Thymus (tissue), 11 donors: ENCODE results near the gene NTRK3. TPM values are rescaled to one million over a fixed set of nuclear protein-coding genes. Genes with fewer than 3 reads are reported as not detected.

Source experiments
- DNase-seq, 9 donors: peaks; one replicate each; pipeline ENCODE4 v3.0.0-alpha.2; 2013; ENCODE audit warnings: low spot score in 9 of 9, low read depth in 6 of 9, missing footprints in 1 of 9
- H3K27ac ChIP-seq, 2 donors: one replicate each; pipeline ENCODE4 v1.5.1; 2013; ENCODE audit warnings: control low read depth in 1 of 2, low read depth in 1 of 2, low read length in 1 of 2, mild to moderate bottlenecking in 1 of 2, moderate library complexity in 1 of 2
- H3K27me3 ChIP-seq, 2 donors: one replicate each; pipeline ENCODE4 v1.5.1; 2013; ENCODE audit warnings: low read length in 1 of 2; ENCODE audit not compliant: control insufficient read depth in 2 of 2, insufficient read depth in 1 of 2
- H3K36me3 ChIP-seq, 2 donors: one replicate each; pipeline ENCODE4 v1.5.1; 2013; ENCODE audit warnings: low read length in 1 of 2, mild to moderate bottlenecking in 1 of 2, moderate library complexity in 1 of 2; ENCODE audit not compliant: control insufficient read depth in 2 of 2, insufficient read depth in 2 of 2
- H3K4me1 ChIP-seq, 2 donors: one replicate each; pipeline ENCODE4 v1.5.1; 2013; ENCODE audit warnings: low read length in 2 of 2; ENCODE audit not compliant: control insufficient read depth in 2 of 2, insufficient read depth in 2 of 2
- H3K4me3 ChIP-seq, 2 donors: one replicate each; pipeline ENCODE4 v1.5.1; 2013; ENCODE audit warnings: low read length in 2 of 2, control low read depth in 1 of 2, mild to moderate bottlenecking in 1 of 2
- H3K9me3 ChIP-seq, 2 donors: one replicate each; pipeline ENCODE4 v1.5.1; 2013; ENCODE audit warnings: low read length in 1 of 2, mild to moderate bottlenecking in 1 of 2; ENCODE audit not compliant: control insufficient read depth in 2 of 2, insufficient read depth in 1 of 2
- WGBS: extraction: QIAGEN DNeasy Blood & Tissue Kit; methylation state at CpG from one replicate; pipeline ENCODE4 v1.1.7; 2013; 5-methylcytosine and 5-hydroxymethylcytosine counted together
- polyA plus RNA-seq: library from polyadenylated mRNA; stranded (reverse); fragments of 200-250 nt; gene quantifications from one replicate; pipeline ENCODE4 v1.2.3, GENCODE V29; 2013
- total RNA-seq: library from RNA; stranded (reverse); fragments of 120-200 nt; gene quantifications from one replicate; pipeline ENCODE4 v1.2.4, GENCODE V29; 2013
- donor health status: healthy.

The NTRK3 gene
- total and polyA plus RNA-seq, 2 donors, result 0.57 to 5.8 TPM

GRCh38 chr15:88249220-88249619 is 7.3 kb downstream of the NTRK3 start:
- Histone ChIP-seq H3K36me3 (no peaks in the 10 kb centered on the region), H3K27ac (no peak overlapping the region), H3K4me1 (no peaks in the 10 kb centered on the region), H3K9me3 (no peaks in the 10 kb centered on the region), H3K4me3 (no peak overlapping the region), H3K27me3 (peaks cover 11 to 48% of the 10 kb centered on the region in 2 donors)
- DNase-seq, result no peak
- 94% methylated on average over 6 of the region's 6 CpGs for WGBS

DNA sequence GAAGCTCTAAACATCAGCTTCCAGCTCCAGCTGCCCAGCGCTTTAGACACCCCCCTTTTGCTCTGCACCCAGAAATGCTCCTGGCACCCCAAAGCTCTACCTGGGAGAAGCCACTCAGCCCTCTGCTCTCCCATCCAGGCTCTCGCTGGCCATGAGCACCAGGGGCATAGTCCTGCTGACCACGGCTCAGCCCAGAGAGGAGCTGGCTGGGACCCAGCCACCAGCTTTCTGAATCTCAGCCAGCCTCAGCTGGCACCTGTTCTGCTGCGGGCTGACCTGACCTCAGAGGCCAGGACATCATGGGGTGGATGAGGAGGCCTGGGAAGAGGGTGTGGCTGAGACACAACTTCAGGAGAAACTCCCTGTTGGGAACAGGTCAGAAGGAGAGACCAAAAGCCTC is 8.6 kb downstream of the NTRK3 start:
- Histone ChIP-seq H3K27me3 (peaks cover 3 to 35% of the 10 kb centered on the region in 2 donors), H3K4me1 (no peaks in the 10 kb centered on the region), H3K9me3 (no peaks in the 10 kb centered on the region), H3K36me3 (no peaks in the 10 kb centered on the region), H3K4me3 (no peak overlapping the region), H3K27ac (no peak overlapping the region)
- DNase-seq, result no peak
- WGBS, result 80% methylated on average over 4 of the region's 4 CpGs

GRCh38 chr15:88246666-88247446 is 9.7 kb downstream of the NTRK3 start:
- peak in 8 of 9 donors; percentile 34 to 79 (median 59) for DNase-seq
- Histone ChIP-seq H3K27ac (no peak overlapping the region), H3K4me3 (no peak overlapping the region), H3K9me3 (peaks cover 0 to 1% of the 10 kb centered on the region in 2 donors), H3K27me3 (peaks cover 3 to 26% of the 10 kb centered on the region in 2 donors), H3K4me1 (no peaks in the 10 kb centered on the region), H3K36me3 (no peaks in the 10 kb centered on the region)
- WGBS, result 17% methylated on average over 27 of the region's 27 CpGs

- Histone ChIP-seq H3K4me1 (no peaks in the 10 kb centered on the region), H3K27ac (no peak overlapping the region), H3K4me3 (no peak overlapping the region), H3K9me3 (peaks cover 0 to 1% of the 10 kb centered on the region in 2 donors), H3K36me3 (no peaks in the 10 kb centered on the region), H3K27me3 (peaks cover 3 to 19% of the 10 kb centered on the region in 2 donors)
- whole genome bisulfite sequencing, result 87% methylated on average over 7 of the region's 7 CpGs
- no peak for DNase-seq
These were observed 10.5 kb downstream of the NTRK3 start for GRCh38 chr15:88246081-88246480.

- Histone ChIP-seq H3K27ac (no peak overlapping the region), H3K36me3 (no peaks in the 10 kb centered on the region), H3K4me1 (no peaks in the 10 kb centered on the region), H3K9me3 (peaks cover 0 to 1% of the 10 kb centered on the region in 2 donors), H3K27me3 (peaks cover 3 to 15% of the 10 kb centered on the region in 2 donors), H3K4me3 (no peak overlapping the region)
- 47% methylated on average over 2 of the region's 2 CpGs for WGBS
- DNase-seq, result peak in 1 of 9 donors; percentile 31
These were observed 12.4 kb downstream of the NTRK3 start for GRCh38 chr15:88243895-88244787.

- 91% methylated on average over 11 of the region's 11 CpGs for WGBS
- H3K36me3 ChIP-seq, result no peaks in the 10 kb centered on the region
- H3K4me3 ChIP-seq, result no peak overlapping the region
- no peak overlapping the region for H3K27ac ChIP-seq
- H3K27me3 ChIP-seq, result peaks cover 3 to 12% of the 10 kb centered on the region in 2 donors
- peaks cover 0 to 1% of the 10 kb centered on the region in 2 donors for H3K9me3 ChIP-seq
- H3K4me1 ChIP-seq, result no peaks in the 10 kb centered on the region
- DNase-seq, result no peak
These were observed 13.7 kb downstream of the NTRK3 start for GRCh38 chr15:88242586-88243555.

DNA sequence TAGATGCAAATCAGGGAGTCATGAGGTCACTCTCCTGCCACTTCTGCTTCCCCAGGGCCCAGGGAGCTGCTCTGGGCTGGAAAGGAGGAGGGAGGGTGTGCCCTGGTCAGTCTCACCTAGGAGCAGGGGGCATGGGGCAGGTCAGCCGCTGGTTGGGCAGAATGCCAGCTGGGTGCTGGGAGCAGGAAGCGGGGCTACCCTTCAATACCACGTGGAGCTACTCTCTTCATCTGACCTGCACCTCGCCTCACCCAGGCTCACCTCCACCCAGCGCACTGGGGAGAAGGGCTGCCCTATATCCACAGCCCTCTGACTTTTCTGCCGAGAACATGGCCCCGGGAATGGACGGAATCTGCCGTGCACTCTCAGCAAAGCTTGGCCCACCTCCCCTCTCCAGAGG is 15.1 kb downstream of the NTRK3 start:
- Histone ChIP-seq H3K27ac (no peak overlapping the region), H3K9me3 (peaks cover 0 to 1% of the 10 kb centered on the region in 2 donors), H3K4me3 (no peak overlapping the region), H3K4me1 (no peaks in the 10 kb centered on the region), H3K36me3 (no peaks in the 10 kb centered on the region), H3K27me3 (peaks cover 0 to 4% of the 10 kb centered on the region in 2 donors)
- no peak for DNase-seq
- 84% methylated on average over 9 of the region's 9 CpGs for WGBS

GRCh38 chr15:88241060-88241459 is 15.5 kb downstream of the NTRK3 start:
- no peak for DNase-seq
- Histone ChIP-seq H3K27me3 (peaks cover 0 to under 1% of the 10 kb centered on the region in 2 donors), H3K36me3 (no peaks in the 10 kb centered on the region), H3K9me3 (peaks cover 0 to 1% of the 10 kb centered on the region in 2 donors), H3K27ac (no peak overlapping the region), H3K4me3 (no peak overlapping the region), H3K4me1 (no peaks in the 10 kb centered on the region)
- 71% methylated on average over 5 of the region's 5 CpGs for WGBS
